Testis (tissue), 3 donors: Measurements from ENCODE around the gene CENPM. TPM values are rescaled to one million over a fixed set of nuclear protein-coding genes. Genes with fewer than 3 reads are reported as not detected.

ENCODE experiments used
- DNase-seq: peaks from one replicate; pipeline ENCODE4 v3.0.0-alpha.2; 2019
- H3K27ac ChIP-seq, 2 donors: fragments of 200-600 bp; sonication (generic); one replicate each; pipeline ENCODE4 v1.5.1; 2019
- H3K27me3 ChIP-seq: fragments of 200-600 bp; sonication (generic); one replicate; pipeline ENCODE4 v1.5.1; 2019
- H3K36me3 ChIP-seq: fragments of 200-600 bp; sonication (generic); one replicate; pipeline ENCODE4 v1.5.1; 2017; ENCODE audit warnings: low read depth; ENCODE audit errors: missing control alignments
- H3K4me1 ChIP-seq: fragments of 200-600 bp; sonication (generic); one replicate; pipeline ENCODE4 v1.5.1; 2019
- H3K4me3 ChIP-seq, 2 donors: fragments of 200-600 bp; sonication (generic); one replicate each; pipeline ENCODE4 v1.5.1; 2017 to 2019
- H3K9me3 ChIP-seq: fragments of 200-600 bp; sonication (generic); one replicate; pipeline ENCODE4 v1.5.1; 2017
- POLR2A ChIP-seq: fragments of 450-650 bp; IDR thresholded peaks from one replicate; pipeline ENCODE4 v1.6.1; 2017; ENCODE audit warnings: antibody characterized with exemption, mild to moderate bottlenecking, moderate library complexity
- WGBS, 2 donors: methylation state at CpG; one replicate each; pipeline ENCODE4 v1.1.5; 2018; 5-methylcytosine and 5-hydroxymethylcytosine counted together
- intact Hi-C: fragments of 100-400 bp; cut with DNase I; formaldehyde crosslinking; loops from one replicate; pipeline ENCODE4 v1.15.1; 2023; ENCODE audit warnings: low total_unique reads
- polyA plus RNA-seq: library from polyadenylated mRNA; stranded (reverse); fragments of 350-450 nt; fragmentation: Illumina TruSeq; extraction: RNeasy Lipid Tissue Mini Kit (QIAGEN cat#74804); gene quantifications from one replicate; pipeline ENCODE4 v1.2.3, GENCODE V29; 2014; ENCODE audit warnings: low read depth, low replicate concordance; ENCODE audit not compliant: insufficient read depth
- total RNA-seq, 2 donors: library from RNA; depleted of rRNA; stranded (reverse); fragments of >200 nt; gene quantifications; one replicate each; pipeline ENCODE4 v1.2.3, GENCODE V29; 2016
- TF ChIP-seq, protein P1 (sequence below), 3 experiments: fragments of 450-650 bp in 2 of 3; fragments of 200-600 bp in 1 of 3; sonication (generic) in 1 of 3; IDR thresholded peaks; one replicate each; pipeline ENCODE4 v1.5.1; 2016 to 2019; ENCODE audit warnings: antibody characterized with exemption in 3 of 3, mild to moderate bottlenecking in 2 of 3, moderate library complexity in 1 of 3

Gene CENPM
- total and polyA plus RNA-seq, 3 donors from 2014 or later = 15.5 to 28.2 (median 15.7) TPM

DNA sequence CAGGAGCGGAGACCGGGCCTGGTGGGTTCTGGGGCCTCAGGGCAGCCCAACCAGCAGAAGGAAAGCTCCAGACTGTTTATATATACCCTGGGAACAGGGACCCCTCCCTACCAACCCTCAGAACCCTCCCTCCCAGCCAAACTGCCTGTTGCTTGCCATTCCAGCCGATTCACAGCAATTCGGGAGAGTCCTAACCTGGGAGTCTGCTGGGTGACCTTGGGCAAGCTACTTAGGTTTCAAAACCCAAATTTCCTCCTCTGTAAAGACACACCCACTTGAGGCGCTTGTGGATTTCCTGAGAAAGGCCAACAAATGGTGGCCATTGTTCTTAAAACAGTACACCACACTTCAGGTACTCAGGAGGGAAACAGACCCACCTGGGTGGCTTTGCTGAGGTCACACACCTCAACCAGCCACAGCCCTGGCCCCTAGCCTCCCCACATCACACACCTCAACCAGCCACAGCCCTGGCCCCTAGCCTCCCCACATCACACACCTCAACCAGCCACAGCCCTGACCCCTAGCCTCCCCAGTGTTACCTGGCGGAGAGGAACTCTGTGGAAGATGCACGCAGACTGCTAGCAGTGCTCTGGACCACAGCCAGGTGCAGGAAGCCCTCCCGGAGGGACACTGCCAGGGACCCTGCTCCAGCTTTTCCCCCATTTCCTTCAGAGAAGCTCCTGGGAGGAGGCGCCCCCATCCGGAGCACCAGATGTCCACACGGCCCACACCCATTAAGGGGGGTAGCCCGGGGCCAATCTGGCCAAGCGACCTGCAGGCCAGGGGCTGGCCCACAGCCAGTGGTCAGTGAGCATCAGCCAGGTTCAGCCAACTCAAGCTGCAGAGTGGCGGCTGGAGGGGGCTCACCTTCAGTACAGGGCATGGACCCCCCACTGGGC, 38.3 kb downstream of the CENPM start:
- no peaks in the 10 kb centered on the region for H3K36me3 ChIP-seq
- DNase-seq = no peak
- no peak overlapping the region for H3K27ac ChIP-seq
- no peak overlapping the region for H3K4me3 ChIP-seq
- WGBS, 2 donors = 49 to 59% methylated on average over 12 to 14 of the region's 14 CpGs
- no peaks in the 10 kb centered on the region for H3K9me3 ChIP-seq
- no peak for TF ChIP-seq POLR2A
- TF ChIP-seq, protein P1, sequence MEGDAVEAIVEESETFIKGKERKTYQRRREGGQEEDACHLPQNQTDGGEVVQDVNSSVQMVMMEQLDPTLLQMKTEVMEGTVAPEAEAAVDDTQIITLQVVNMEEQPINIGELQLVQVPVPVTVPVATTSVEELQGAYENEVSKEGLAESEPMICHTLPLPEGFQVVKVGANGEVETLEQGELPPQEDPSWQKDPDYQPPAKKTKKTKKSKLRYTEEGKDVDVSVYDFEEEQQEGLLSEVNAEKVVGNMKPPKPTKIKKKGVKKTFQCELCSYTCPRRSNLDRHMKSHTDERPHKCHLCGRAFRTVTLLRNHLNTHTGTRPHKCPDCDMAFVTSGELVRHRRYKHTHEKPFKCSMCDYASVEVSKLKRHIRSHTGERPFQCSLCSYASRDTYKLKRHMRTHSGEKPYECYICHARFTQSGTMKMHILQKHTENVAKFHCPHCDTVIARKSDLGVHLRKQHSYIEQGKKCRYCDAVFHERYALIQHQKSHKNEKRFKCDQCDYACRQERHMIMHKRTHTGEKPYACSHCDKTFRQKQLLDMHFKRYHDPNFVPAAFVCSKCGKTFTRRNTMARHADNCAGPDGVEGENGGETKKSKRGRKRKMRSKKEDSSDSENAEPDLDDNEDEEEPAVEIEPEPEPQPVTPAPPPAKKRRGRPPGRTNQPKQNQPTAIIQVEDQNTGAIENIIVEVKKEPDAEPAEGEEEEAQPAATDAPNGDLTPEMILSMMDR (IDR thresholded peaks at IDR 0.05) = no peak
- H3K4me1 ChIP-seq = peaks cover 5% of the 10 kb centered on the region
- intact Hi-C loops = no loop called here
- H3K27me3 ChIP-seq = no peaks in the 10 kb centered on the region

DNA sequence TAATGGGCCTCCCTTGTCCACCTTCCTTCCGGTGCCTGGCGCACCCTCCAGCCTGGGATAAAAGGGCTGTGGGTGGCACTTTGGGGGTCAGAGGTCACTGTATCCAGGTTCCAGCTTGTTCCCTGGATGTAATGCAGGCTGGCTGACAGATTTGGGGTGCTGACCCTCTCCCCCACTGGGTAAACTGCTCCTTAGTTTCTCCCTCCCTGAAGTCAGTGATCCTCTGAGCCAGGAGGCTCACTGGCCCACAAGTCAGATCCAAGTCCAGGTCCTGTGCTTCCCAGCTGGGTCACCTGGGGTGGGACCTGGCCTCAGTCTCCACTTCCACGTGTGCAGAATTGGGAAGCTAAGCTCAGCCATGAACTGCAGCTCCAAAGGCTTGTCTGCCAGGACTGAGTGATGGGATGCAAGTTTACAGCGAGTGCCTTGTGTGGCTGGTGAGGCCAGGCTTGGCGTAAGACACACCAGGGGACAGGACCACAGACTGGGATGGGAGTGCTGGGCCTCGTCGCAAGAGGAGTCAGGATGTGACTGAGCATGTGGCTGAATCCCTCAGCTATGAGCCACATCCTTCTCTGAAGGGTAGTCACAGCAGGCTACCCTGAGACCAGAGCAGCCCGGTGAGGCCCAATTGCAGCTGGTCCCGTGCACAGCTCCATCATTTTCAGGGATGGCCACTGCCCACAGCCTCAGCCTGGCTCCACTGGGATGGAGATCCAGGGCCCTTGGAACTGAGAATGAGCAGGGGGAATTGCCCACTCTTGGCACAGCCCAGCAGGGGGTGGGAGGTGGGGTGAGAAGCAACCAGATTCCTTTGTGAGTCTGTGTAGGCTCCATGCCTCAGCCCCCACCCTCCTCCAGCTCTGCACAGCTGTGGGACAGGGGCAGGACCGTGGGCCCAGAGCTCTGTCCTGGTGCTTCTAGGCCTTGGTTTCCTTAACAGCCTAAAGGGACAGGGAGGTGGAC, 39.2 kb downstream of the CENPM start:
- H3K9me3 ChIP-seq = no peaks in the 10 kb centered on the region
- H3K4me3 ChIP-seq = no peak overlapping the region
- H3K27me3 ChIP-seq = no peaks in the 10 kb centered on the region
- peaks cover 5% of the 10 kb centered on the region for H3K4me1 ChIP-seq
- WGBS, 2 donors = 77 to 85% methylated on average over 8 to 9 of the region's 10 CpGs
- no peaks in the 10 kb centered on the region for H3K36me3 ChIP-seq
- intact Hi-C loops = no loop called here
- H3K27ac ChIP-seq = no peak overlapping the region
- no peak for DNase-seq
- TF ChIP-seq, protein P1 (IDR thresholded peaks at IDR 0.05) = no peak
- no peak for TF ChIP-seq POLR2A

DNA sequence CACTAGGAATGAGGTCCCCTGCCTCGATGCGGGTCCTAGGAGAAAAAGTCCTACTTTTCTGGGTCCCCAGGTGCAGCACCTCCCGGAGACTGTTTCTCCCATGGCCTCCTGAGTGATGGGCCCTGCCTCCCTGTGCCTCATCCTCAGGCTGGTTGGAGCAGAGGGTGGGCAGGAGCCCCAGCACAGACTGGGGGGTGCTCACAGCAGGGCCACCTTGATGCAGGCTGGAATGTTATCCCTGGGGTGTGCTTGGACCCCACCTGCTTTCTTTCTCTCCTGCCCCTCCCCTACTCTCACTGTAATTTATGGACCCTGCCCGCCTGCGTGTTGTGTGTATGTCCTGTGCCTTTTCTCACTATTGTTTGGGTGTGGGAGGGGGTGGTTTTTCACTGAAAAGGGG, 40.1 kb downstream of the CENPM start:
- intact Hi-C loops = no loop called here

DNA sequence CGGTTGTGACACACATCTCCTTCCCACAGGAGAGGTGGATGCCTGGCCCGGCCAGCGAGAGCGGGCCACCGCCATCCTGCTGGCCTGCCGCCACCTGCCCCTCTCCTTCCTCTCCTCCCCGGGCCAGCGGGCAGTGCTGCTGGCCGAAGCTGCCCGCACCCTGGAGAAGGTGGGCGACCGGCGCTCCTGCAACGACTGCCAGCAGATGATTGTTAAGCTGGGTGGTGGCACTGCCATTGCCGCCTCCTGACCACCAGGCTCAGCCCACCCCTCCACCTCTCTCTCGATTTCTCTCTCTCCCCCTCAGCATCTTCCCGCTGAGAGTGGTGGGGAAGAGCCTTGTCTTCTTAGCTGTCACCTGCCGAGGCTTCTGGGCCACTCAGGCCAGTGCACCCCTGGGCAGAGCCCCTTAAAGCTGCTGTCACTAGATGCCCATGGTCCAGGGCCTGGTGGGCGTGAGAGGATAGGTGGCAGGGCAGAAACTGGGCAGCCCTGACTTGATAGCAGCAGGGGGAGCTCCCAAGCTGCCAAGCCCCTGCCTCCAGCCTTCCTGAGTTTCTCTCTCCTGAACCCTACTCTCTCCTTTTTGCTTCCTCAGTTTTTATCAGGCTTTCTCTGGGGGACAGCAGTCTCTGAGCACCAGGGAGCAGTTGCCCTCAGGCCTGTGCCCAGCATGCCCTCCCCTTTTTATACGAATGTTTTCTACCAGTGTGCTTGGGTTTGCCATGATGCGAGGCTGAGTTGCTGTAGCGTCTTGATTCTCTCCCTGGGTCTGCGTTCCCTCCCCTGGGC, 41.3 kb downstream of the CENPM start:
- Histone ChIP-seq H3K27ac (no peak overlapping the region), H3K4me1 (peaks cover 1% of the 10 kb centered on the region), H3K9me3 (no peaks in the 10 kb centered on the region), H3K27me3 (no peaks in the 10 kb centered on the region), H3K4me3 (no peak overlapping the region), H3K36me3 (no peaks in the 10 kb centered on the region)
- TF ChIP-seq, protein P1 (IDR thresholded peaks at IDR 0.05) = no peak
- TF ChIP-seq POLR2A = no peak
- WGBS, 2 donors = 88 to 93% methylated on average over 16 to 23 of the region's 23 CpGs
- DNase-seq = no peak
- intact Hi-C loops = no loop called here

More for the DNA sequence above, 40.1 kb downstream of the CENPM start:
- Histone ChIP-seq H3K9me3 (no peaks in the 10 kb centered on the region), H3K27me3 (no peaks in the 10 kb centered on the region), H3K27ac (no peak overlapping the region), H3K36me3 (no peaks in the 10 kb centered on the region), H3K4me3 (no peak overlapping the region), H3K4me1 (peaks cover 5% of the 10 kb centered on the region)
- TF ChIP-seq, protein P1 (IDR thresholded peaks at IDR 0.05) = no peak
- TF ChIP-seq POLR2A = no peak
- no peak for DNase-seq
- WGBS, 2 donors = 94 to 100% methylated on average over 5 of the region's 5 CpGs
